Caco-2 (cell line): ENCODE measurements around the gene RAB4B. TPM values are rescaled to one million over a fixed set of nuclear protein-coding genes. Genes with fewer than 3 reads are reported as not detected.
"Not testable (repeated sequence)": the region's sequence is repeated elsewhere in the genome, so short reads cannot be mapped to it uniquely, and the experiment has no call there.

Experiments used
- BruUV-seq: library from RNA; stranded (reverse); fragments of 400-500 nt; replicated peaks from 2 replicates; lab custom pipeline; 2021; lab: Mats Ljungman, UMichigan
- CTCF ChIA-PET: fragments of 300-600 bp; sonication (Branson Sonifier 250); formaldehyde crosslinking; loops from one replicate; lab custom pipeline; 2022; ENCODE audit warnings: antibody characterized with exemption; lab: Charles Lee
- POLR2A ChIA-PET: fragments of 300-600 bp; sonication (Branson Sonifier 250); formaldehyde crosslinking; loops from one replicate; lab custom pipeline; 2022; ENCODE audit warnings: antibody characterized with exemption; lab: Charles Lee
- DNase-seq, 2 experiments: peaks; one replicate each; pipeline versions ENCODE4 v3.0.0 to v3.0.0-alpha.2; 2020 to 2022
- H3K27me3 ChIP-seq: replicated peaks from 2 replicates; pipeline ENCODE4 v1.6.0; 2011; ENCODE audit warnings: low read length; ENCODE audit not compliant: control insufficient read depth, insufficient read depth
- H3K36me3 ChIP-seq: 2 replicates; pipeline ENCODE4 v1.5.1; 2011; ENCODE audit warnings: low read length; ENCODE audit not compliant: control insufficient read depth, insufficient read depth
- H3K4me1 ChIP-seq: fragments of 250-450 bp; sonication (Bioruptor Pico); 2 replicates; pipeline ENCODE4 v1.5.1; 2020; ENCODE audit warnings: mild to moderate bottlenecking
- H3K4me3 ChIP-seq: 2 replicates; pipeline ENCODE4 v1.5.1; 2011; ENCODE audit warnings: low read depth, mild to moderate bottlenecking, control low read depth, low read length
- H3K9me3 ChIP-seq: fragments of 250-450 bp; sonication (Bioruptor Pico); 2 replicates; pipeline ENCODE4 v1.5.1; 2020; ENCODE audit warnings: mild to moderate bottlenecking, moderate library complexity
- H3K27ac Mint-ChIP-seq: one replicate; pipeline ENCODE4 v1.8.0; 2022; ENCODE audit warnings: mixed read lengths; ENCODE audit not compliant: unreplicated experiment
- H3K27me3 Mint-ChIP-seq: one replicate; pipeline ENCODE4 v1.8.0; 2022; ENCODE audit warnings: mixed read lengths; ENCODE audit not compliant: insufficient read depth, unreplicated experiment
- H3K36me3 Mint-ChIP-seq: one replicate; pipeline ENCODE4 v1.8.0; 2022; ENCODE audit warnings: mild to moderate bottlenecking, mixed read lengths; ENCODE audit not compliant: insufficient read depth, unreplicated experiment
- H3K4me1 Mint-ChIP-seq: one replicate; pipeline ENCODE4 v1.8.0; 2022; ENCODE audit warnings: low read depth, mixed read lengths; ENCODE audit not compliant: unreplicated experiment
- H3K4me3 Mint-ChIP-seq: one replicate; pipeline ENCODE4 v1.8.0; 2022; ENCODE audit warnings: mild to moderate bottlenecking, moderate library complexity, mixed read lengths; ENCODE audit not compliant: unreplicated experiment
- H3K9me3 Mint-ChIP-seq: one replicate; pipeline ENCODE4 v1.8.0; 2022; ENCODE audit warnings: mixed read lengths; ENCODE audit not compliant: unreplicated experiment
- CTCF ChIP-seq, 2 experiments: fragments of 200-600 bp in 1 of 2; IDR thresholded peaks; 1 replicate in 1 of 2; 2 replicates in 1 of 2; pipeline versions ENCODE4 v1.5.1 to v1.8.0; 2011 to 2022; ENCODE audit warnings: antibody characterized with exemption in 1 of 2, control low read depth in 1 of 2, inconsistent platforms in 1 of 2, low read depth in 1 of 2, low read length in 1 of 2, mild to moderate bottlenecking in 1 of 2, moderate library complexity in 1 of 2; ENCODE audit not compliant: insufficient read depth in 1 of 2, severe bottlenecking in 1 of 2, unreplicated experiment in 1 of 2
- intact Hi-C: fragments of 100-400 bp; cut with micrococcal nuclease; formaldehyde crosslinking; loops from one replicate; pipeline ENCODE4 v1.10.0; 2022; ENCODE audit not compliant: unreplicated experiment
- total RNA-seq: library from RNA; stranded (reverse); gene quantifications from 2 replicates; pipeline ENCODE4 v1.2.3, GENCODE V29; 2022

The RAB4B gene
- total RNA-seq, 1 experiment from 2014 or later = 21.5 TPM

GRCh38 chr19:40762754-40763470 is 15.1 kb upstream of the RAB4B start:
- Histone ChIP-seq H3K36me3 (peaks cover 17% of the 10 kb centered on the region), H3K9me3 (no peaks in the 10 kb centered on the region), H3K27me3 (no peaks in the 10 kb centered on the region), H3K4me3 (no peak overlapping the region), H3K4me1 (no peaks in the 10 kb centered on the region)
- H3K9me3 Mint-ChIP-seq = no peaks in the 10 kb centered on the region
- H3K4me1 Mint-ChIP-seq = peaks cover 6% of the 10 kb centered on the region
- no peak for TF ChIP-seq CTCF (IDR thresholded peaks at IDR 0.05; ENCODE audit: insufficient read depth in 1 of 2, low read depth in 1 of 2, low read length in 1 of 2, severe bottlenecking in 1 of 2, unreplicated experiment in 1 of 2)
- no peak overlapping the region for H3K4me3 Mint-ChIP-seq
- DNase-seq = no peak
- peaks cover 99% of the 10 kb centered on the region for H3K36me3 Mint-ChIP-seq
- no peak overlapping the region for H3K27ac Mint-ChIP-seq
- no peaks in the 10 kb centered on the region for H3K27me3 Mint-ChIP-seq
- intact Hi-C loops = no loop called here
- ChIA-PET CTCF (no interaction called here), POLR2A (no interaction called here)
- BruUV-seq = no TSS peak

- BruUV-seq = no TSS peak
- H3K27ac Mint-ChIP-seq = no peak overlapping the region
- ChIA-PET POLR2A (no interaction called here), CTCF (no interaction called here)
- peaks cover 6% of the 10 kb centered on the region for H3K4me1 Mint-ChIP-seq
- H3K9me3 Mint-ChIP-seq = no peaks in the 10 kb centered on the region
- Histone ChIP-seq H3K4me1 (no peaks in the 10 kb centered on the region), H3K4me3 (no peak overlapping the region), H3K9me3 (no peaks in the 10 kb centered on the region), H3K36me3 (peaks cover 17% of the 10 kb centered on the region), H3K27me3 (no peaks in the 10 kb centered on the region)
- no peak overlapping the region for H3K4me3 Mint-ChIP-seq
- no peak for DNase-seq
- no peaks in the 10 kb centered on the region for H3K27me3 Mint-ChIP-seq
- H3K36me3 Mint-ChIP-seq = peaks cover 93% of the 10 kb centered on the region
- intact Hi-C loops = no loop called here
- no peak for TF ChIP-seq CTCF (IDR thresholded peaks at IDR 0.05; ENCODE audit: insufficient read depth in 1 of 2, low read depth in 1 of 2, low read length in 1 of 2, severe bottlenecking in 1 of 2, unreplicated experiment in 1 of 2)
Observed at GRCh38 chr19:40763526-40763925, 14.5 kb upstream of the RAB4B start.

- ChIA-PET POLR2A (no interaction called here), CTCF (no interaction called here)
- Mint-ChIP-seq H3K4me3 (no peak overlapping the region), H3K4me1 (peaks cover 6% of the 10 kb centered on the region), H3K27me3 (no peaks in the 10 kb centered on the region), H3K9me3 (no peaks in the 10 kb centered on the region), H3K27ac (no peak overlapping the region), H3K36me3 (peaks cover 91% of the 10 kb centered on the region)
- TF ChIP-seq CTCF (IDR thresholded peaks at IDR 0.05; ENCODE audit: insufficient read depth in 1 of 2, low read depth in 1 of 2, low read length in 1 of 2, severe bottlenecking in 1 of 2, unreplicated experiment in 1 of 2) = no peak
- no TSS peak for BruUV-seq
- peaks cover 17% of the 10 kb centered on the region for H3K36me3 ChIP-seq
- H3K27me3 ChIP-seq = no peaks in the 10 kb centered on the region
- H3K9me3 ChIP-seq = no peaks in the 10 kb centered on the region
- H3K4me3 ChIP-seq = no peak overlapping the region
- intact Hi-C loops = no loop called here
- DNase-seq = no peak
- no peaks in the 10 kb centered on the region for H3K4me1 ChIP-seq
Observed at GRCh38 chr19:40763963-40764362, 14.1 kb upstream of the RAB4B start.

- H3K27me3 Mint-ChIP-seq, H3K4me1 Mint-ChIP-seq, H3K4me3 ChIP-seq, DNase-seq, CTCF ChIA-PET, H3K27me3 ChIP-seq, H3K9me3 ChIP-seq, H3K4me3 Mint-ChIP-seq, intact Hi-C loops, BruUV-seq, H3K9me3 Mint-ChIP-seq, H3K27ac Mint-ChIP-seq, H3K4me1 ChIP-seq: not testable (repeated sequence)
- H3K36me3 ChIP-seq = peaks cover 13% of the 10 kb centered on the region
- H3K36me3 Mint-ChIP-seq = peaks cover 89% of the 10 kb centered on the region
- POLR2A ChIA-PET = interaction anchor here (0.6 to 1.0 kb wide), 4 partner anchors 12 to 21 kb away, joined by 3 to 7 read pairs (median 4); partner anchors contain the start of genes ACTMAP, RAB4B and SNRPA
Observed at GRCh38 chr19:40766385-40766784, 11.7 kb upstream of the RAB4B start.
